ENCODE results near the gene TUT1.

The TUT1 gene

GRCh38 chr11:62607714-62608113 lies 16.4 kb upstream of the TUT1 start:
- DNase-seq, result no peak
- in situ Hi-C loops (cut with MboI; ENCODE audit: low pct_unique_long_range_greater_than_20kb, low sequenced_read_pairs), result no loop called here

- in situ Hi-C loops (cut with MboI; ENCODE audit: low pct_unique_long_range_greater_than_20kb, low sequenced_read_pairs), result no loop called here
- DNase-seq, result no peak
These were observed 14.6 kb upstream of the TUT1 start for GRCh38 chr11:62605902-62606301.

- DNase-seq, result no peak
These were observed 14.1 kb upstream of the TUT1 start for GRCh38 chr11:62605467-62605866.

GRCh38 chr11:62604460-62605120 lies 13.3 kb upstream of the TUT1 start:
- DNase-seq, result no peak
- in situ Hi-C loops (cut with MboI; ENCODE audit: low pct_unique_long_range_greater_than_20kb, low sequenced_read_pairs), result no loop called here

More at GRCh38 chr11:62605467-62605866, 14.1 kb upstream of the TUT1 start:
- in situ Hi-C loops (cut with MboI; ENCODE audit: low pct_unique_long_range_greater_than_20kb, low sequenced_read_pairs), result no loop called here

- in situ Hi-C loops (cut with MboI; ENCODE audit: low pct_unique_long_range_greater_than_20kb, low sequenced_read_pairs), result no loop called here
- no peak for DNase-seq
These were observed 12.5 kb upstream of the TUT1 start for GRCh38 chr11:62603776-62604299.

- no peak for DNase-seq
- in situ Hi-C loops (cut with MboI; ENCODE audit: low pct_unique_long_range_greater_than_20kb, low sequenced_read_pairs), result no loop called here
These were observed 11.7 kb upstream of the TUT1 start for GRCh38 chr11:62603072-62603408.

GRCh38 chr11:62602141-62603071 lies 11.1 kb upstream of the TUT1 start:
- in situ Hi-C loops (cut with MboI; ENCODE audit: low pct_unique_long_range_greater_than_20kb, low sequenced_read_pairs), result no loop called here
- DNase-seq, result no peak

GRCh38 chr11:62601372-62602140 lies 10.2 kb upstream of the TUT1 start, which contains the start of gene MTA2:
MTA2 (minus strand) TSS chr11:62601865; CDS start chr11:62601450, 415 bp downstream.
- DNase-seq, result peak; percentile 99
- in situ Hi-C loops (cut with MboI; ENCODE audit: low pct_unique_long_range_greater_than_20kb, low sequenced_read_pairs), result no loop called here

GRCh38 chr11:62601122-62601371 lies 9.7 kb upstream of the TUT1 start:
- DNase-seq, result no peak
- in situ Hi-C loops (cut with MboI; ENCODE audit: low pct_unique_long_range_greater_than_20kb, low sequenced_read_pairs), result no loop called here

- in situ Hi-C loops (cut with MboI; ENCODE audit: low pct_unique_long_range_greater_than_20kb, low sequenced_read_pairs), result no loop called here
- no peak for DNase-seq
These were observed 9.2 kb upstream of the TUT1 start for GRCh38 chr11:62600367-62601121.

- in situ Hi-C loops (cut with MboI; ENCODE audit: low pct_unique_long_range_greater_than_20kb, low sequenced_read_pairs), result no loop called here
- DNase-seq, result peak; percentile 42
These were observed 8.6 kb upstream of the TUT1 start for GRCh38 chr11:62599901-62600300.

GRCh38 chr11:62599069-62599696 lies 7.9 kb upstream of the TUT1 start:
- in situ Hi-C loops (cut with MboI; ENCODE audit: low pct_unique_long_range_greater_than_20kb, low sequenced_read_pairs), result no loop called here
- peak; percentile 99 for DNase-seq

GRCh38 chr11:62595124-62595523 lies 3.8 kb upstream of the TUT1 start:
- in situ Hi-C loops (cut with MboI; ENCODE audit: low pct_unique_long_range_greater_than_20kb, low sequenced_read_pairs), result no loop called here
- DNase-seq, result no peak

- peak; percentile 94 for DNase-seq
- in situ Hi-C loops (cut with MboI; ENCODE audit: low pct_unique_long_range_greater_than_20kb, low sequenced_read_pairs), result no loop called here
These were observed 2.2 kb upstream of the TUT1 start for GRCh38 chr11:62593434-62594044.

- DNase-seq, result no peak
- in situ Hi-C loops (cut with MboI; ENCODE audit: low pct_unique_long_range_greater_than_20kb, low sequenced_read_pairs), result no loop called here
These were observed 1.7 kb upstream of the TUT1 start for GRCh38 chr11:62592989-62593421.

- in situ Hi-C loops (cut with MboI; ENCODE audit: low pct_unique_long_range_greater_than_20kb, low sequenced_read_pairs), result no loop called here
- DNase-seq, result no peak
These were observed 958 bp upstream of the TUT1 start for GRCh38 chr11:62592146-62592815.

- DNase-seq, result peak; percentile 66
- in situ Hi-C loops (cut with MboI; ENCODE audit: low pct_unique_long_range_greater_than_20kb, low sequenced_read_pairs), result no loop called here
These were observed 2.2 kb downstream of the TUT1 start for GRCh38 chr11:62588966-62589637.

All from KBM-7 (cell line).